Immature natural killer cell (primary cell): ENCODE data around the gene GPR173. TPM values are rescaled to one million over a fixed set of nuclear protein-coding genes. Genes with fewer than 3 reads are reported as not detected.

ENCODE experiments used
- DNase-seq, 3 donors: peaks; one replicate each; pipeline ENCODE4 v3.0.0; 2022; ENCODE audit warnings: mixed read lengths in 1 of 3
- H3K27ac Mint-ChIP-seq, 6 donors: one replicate each; pipeline ENCODE4 v1.8.0; 2020; ENCODE audit warnings: mixed read lengths in 6 of 6, mild to moderate bottlenecking in 5 of 6, inconsistent platforms in 4 of 6, moderate library complexity in 3 of 6
- H3K27me3 Mint-ChIP-seq, 3 donors: one replicate each; pipeline ENCODE4 v1.8.0; 2020 to 2021; ENCODE audit warnings: low read depth in 3 of 3, mild to moderate bottlenecking in 3 of 3, mixed read lengths in 3 of 3, moderate library complexity in 3 of 3, inconsistent platforms in 1 of 3
- H3K36me3 Mint-ChIP-seq, 3 donors: one replicate each; pipeline ENCODE4 v1.8.0; 2020; ENCODE audit warnings: mixed read lengths in 3 of 3, inconsistent platforms in 2 of 3, mild to moderate bottlenecking in 2 of 3
- H3K4me1 Mint-ChIP-seq, 2 donors: one replicate each; pipeline ENCODE4 v1.8.0; 2020; ENCODE audit warnings: inconsistent platforms in 2 of 2, mild to moderate bottlenecking in 2 of 2, mixed read lengths in 2 of 2, moderate library complexity in 1 of 2
- H3K4me3 Mint-ChIP-seq, 5 donors: one replicate each; pipeline ENCODE4 v1.8.0; 2020; ENCODE audit warnings: mild to moderate bottlenecking in 5 of 5, mixed read lengths in 5 of 5, inconsistent platforms in 3 of 5, moderate library complexity in 3 of 5
- H3K9me3 Mint-ChIP-seq, 6 donors: one replicate each; pipeline ENCODE4 v1.8.0; 2020; ENCODE audit warnings: mild to moderate bottlenecking in 6 of 6, mixed read lengths in 6 of 6, inconsistent platforms in 4 of 6, moderate library complexity in 3 of 6
- polyA plus RNA-seq, 3 donors: library from polyadenylated mRNA; unstranded; fragments of 300-500 nt; fragmentation: Illumina TruSeq; gene quantifications; one replicate each; pipeline ENCODE4 v1.2.3, GENCODE V29; 2021

The GPR173 gene
- polyA plus RNA-seq, 3 donors from 2014 or later: not detected

GRCh38 chrX:53076671-53077070 is 28.1 kb downstream of the GPR173 start:
- peaks cover 16 to 17% of the 10 kb centered on the region in 2 donors for H3K4me1 Mint-ChIP-seq
- no peak for DNase-seq
- no peaks in the 10 kb centered on the region for H3K9me3 Mint-ChIP-seq
- no peak overlapping the region for H3K4me3 Mint-ChIP-seq
- H3K27me3 Mint-ChIP-seq: peaks cover 4 to 17% (median 8%) of the 10 kb centered on the region in 3 donors
- no peaks in the 10 kb centered on the region for H3K36me3 Mint-ChIP-seq
- peak overlapping the region in 2 of 6 donors; percentile 20 to 22 for H3K27ac Mint-ChIP-seq

- DNase-seq: peak in 1 of 3 donors; percentile 8
- Mint-ChIP-seq H3K4me1 (peaks cover 8 to 11% of the 10 kb centered on the region in 2 donors), H3K9me3 (no peaks in the 10 kb centered on the region), H3K27me3 (peaks cover 10 to 16% (median 13%) of the 10 kb centered on the region in 3 donors), H3K27ac (peak overlapping the region in 1 of 6 donors; percentile 20), H3K36me3 (no peaks in the 10 kb centered on the region), H3K4me3 (no peak overlapping the region)
These were observed 28.9 kb downstream of the GPR173 start for GRCh38 chrX:53077207-53078197.

- H3K9me3 Mint-ChIP-seq: no peaks in the 10 kb centered on the region
- peaks cover 19 to 23% of the 10 kb centered on the region in 2 donors for H3K4me1 Mint-ChIP-seq
- H3K27me3 Mint-ChIP-seq: peaks cover 15 to 24% (median 18%) of the 10 kb centered on the region in 3 donors
- H3K36me3 Mint-ChIP-seq: no peaks in the 10 kb centered on the region
- DNase-seq: no peak
- no peak overlapping the region for H3K4me3 Mint-ChIP-seq
- peak overlapping the region in 4 of 6 donors; percentile 22 to 94 (median 36) for H3K27ac Mint-ChIP-seq
These were observed 30.4 kb downstream of the GPR173 start for GRCh38 chrX:53078943-53079342.

- Mint-ChIP-seq H3K27ac (peak overlapping the region; percentile 83 to 96 (median 94)), H3K27me3 (peaks cover 18 to 31% (median 29%) of the 10 kb centered on the region in 3 donors), H3K4me3 (peak overlapping the region; percentile 73 to 85 (median 84)), H3K36me3 (peaks cover 4 to 8% (median 4%) of the 10 kb centered on the region in 3 donors), H3K4me1 (peaks cover 19 to 25% of the 10 kb centered on the region in 2 donors), H3K9me3 (no peaks in the 10 kb centered on the region)
- DNase-seq: peak; percentile 53 to 64 (median 54)
These were observed 32.3 kb downstream of the GPR173 start for GRCh38 chrX:53080628-53081580.

- no peaks in the 10 kb centered on the region for H3K9me3 Mint-ChIP-seq
- H3K36me3 Mint-ChIP-seq: peaks cover 7 to 11% (median 8%) of the 10 kb centered on the region in 3 donors
- H3K27me3 Mint-ChIP-seq: peaks cover 24 to 35% (median 35%) of the 10 kb centered on the region in 3 donors
- peak within 1 kb of the TSS; percentile 87 to 95 (median 91) for H3K4me3 Mint-ChIP-seq
- peaks cover 19 to 26% of the 10 kb centered on the region in 2 donors for H3K4me1 Mint-ChIP-seq
- DNase-seq: peak; percentile 91 to 95 (median 92)
- peak within 1 kb of the TSS; percentile 93 to 98 (median 96) for H3K27ac Mint-ChIP-seq
These were observed 33.6 kb downstream of the GPR173 start, which contains the start of gene TSPYL2 for GRCh38 chrX:53081925-53082772. TSPYL2 (plus strand) TSS chrX:53082367; CDS start chrX:53082499, 132 bp downstream.

GRCh38 chrX:53082773-53083616 is 34.4 kb downstream of the GPR173 start:
- Mint-ChIP-seq H3K4me3 (peak overlapping the region; percentile 87 to 95 (median 91)), H3K36me3 (peaks cover 7 to 11% (median 8%) of the 10 kb centered on the region in 3 donors), H3K4me1 (peaks cover 19 to 28% of the 10 kb centered on the region in 2 donors), H3K27me3 (peaks cover 27 to 41% (median 38%) of the 10 kb centered on the region in 3 donors), H3K9me3 (no peaks in the 10 kb centered on the region), H3K27ac (peak overlapping the region; percentile 17 to 97 (median 85))
- no peak for DNase-seq

GRCh38 chrX:53084043-53084570 is 35.5 kb downstream of the GPR173 start:
- peaks cover 7 to 11% (median 8%) of the 10 kb centered on the region in 3 donors for H3K36me3 Mint-ChIP-seq
- peak overlapping the region in 3 of 5 donors; percentile 87 to 91 (median 91) for H3K4me3 Mint-ChIP-seq
- H3K27me3 Mint-ChIP-seq: peaks cover 33 to 51% (median 40%) of the 10 kb centered on the region in 3 donors
- H3K4me1 Mint-ChIP-seq: peaks cover 27 to 36% of the 10 kb centered on the region in 2 donors
- H3K27ac Mint-ChIP-seq: peak overlapping the region in 4 of 6 donors; percentile 26 to 97 (median 40)
- H3K9me3 Mint-ChIP-seq: no peaks in the 10 kb centered on the region
- peak in 1 of 3 donors; percentile 27 for DNase-seq

- Mint-ChIP-seq H3K4me3 (no peak overlapping the region), H3K36me3 (peaks cover 7 to 11% (median 8%) of the 10 kb centered on the region in 3 donors), H3K27ac (peak overlapping the region in 5 of 6 donors; percentile 3 to 97 (median 54))
These were observed 36.3 kb downstream of the GPR173 start for GRCh38 chrX:53084863-53085262.

GRCh38 chrX:53085661-53086229 is 37.2 kb downstream of the GPR173 start:
- H3K36me3 Mint-ChIP-seq: peaks cover 7 to 11% (median 8%) of the 10 kb centered on the region in 3 donors
- H3K27ac Mint-ChIP-seq: peak overlapping the region; percentile 52 to 88 (median 83)
- H3K4me3 Mint-ChIP-seq: peak overlapping the region in 2 of 5 donors; percentile 5 to 28
- peak; percentile 48 to 62 (median 50) for DNase-seq
- H3K27me3 Mint-ChIP-seq: peaks cover 33 to 46% (median 38%) of the 10 kb centered on the region in 3 donors
- H3K4me1 Mint-ChIP-seq: peaks cover 29 to 34% of the 10 kb centered on the region in 2 donors
- H3K9me3 Mint-ChIP-seq: no peaks in the 10 kb centered on the region

More at GRCh38 chrX:53084863-53085262, 36.3 kb downstream of the GPR173 start:
- Mint-ChIP-seq H3K4me1 (peaks cover 31 to 38% of the 10 kb centered on the region in 2 donors), H3K9me3 (no peaks in the 10 kb centered on the region), H3K27me3 (peaks cover 33 to 52% (median 40%) of the 10 kb centered on the region in 3 donors)
- DNase-seq: peak in 1 of 3 donors; percentile 5

GRCh38 chrX:53086464-53086863 is 37.9 kb downstream of the GPR173 start:
- no peaks in the 10 kb centered on the region for H3K9me3 Mint-ChIP-seq
- peaks cover 31 to 42% (median 36%) of the 10 kb centered on the region in 3 donors for H3K27me3 Mint-ChIP-seq
- H3K4me1 Mint-ChIP-seq: peaks cover 25 to 31% of the 10 kb centered on the region in 2 donors
- peaks cover 7 to 11% (median 8%) of the 10 kb centered on the region in 3 donors for H3K36me3 Mint-ChIP-seq
- peak overlapping the region in 2 of 6 donors; percentile 80 to 88 for H3K27ac Mint-ChIP-seq
- no peak for DNase-seq
- H3K4me3 Mint-ChIP-seq: no peak overlapping the region

GRCh38 chrX:53087388-53087831 is 38.8 kb downstream of the GPR173 start:
- no peak for DNase-seq
- Mint-ChIP-seq H3K27ac (peak overlapping the region in 5 of 6 donors; percentile 31 to 73 (median 38)), H3K4me1 (peaks cover 25 to 27% of the 10 kb centered on the region in 2 donors), H3K9me3 (no peaks in the 10 kb centered on the region), H3K4me3 (peak overlapping the region in 1 of 5 donors; percentile 5), H3K36me3 (peaks cover 7 to 11% (median 8%) of the 10 kb centered on the region in 3 donors), H3K27me3 (peaks cover 25 to 36% (median 29%) of the 10 kb centered on the region in 3 donors)
